Activated CD4-positive, alpha-beta T cell treated with anti-CD3 and anti-CD28 coated beads, Interleukin-2, amount 50 U/mL, for 4 hours (primary cell): ENCODE measurements around the gene KRTCAP2.
"Not testable (repeated sequence)": the region's sequence is repeated elsewhere in the genome, so short reads cannot be mapped to it uniquely, and the experiment has no call there.

ENCODE experiments used
- DNase-seq, 2 experiments: peaks; one replicate each; pipeline ENCODE4 v3.0.0-alpha.2; 2020

KRTCAP2 gene

GRCh38 chr1:155198547-155198906 is 25.4 kb upstream of the KRTCAP2 start:
- no peak for DNase-seq

GRCh38 chr1:155197901-155198546 is 24.9 kb upstream of the KRTCAP2 start:
- DNase-seq, result no peak

- no peak for DNase-seq
These were observed 24.0 kb upstream of the KRTCAP2 start for GRCh38 chr1:155196893-155197638.

GRCh38 chr1:155196103-155196892 is 23.2 kb upstream of the KRTCAP2 start:
- DNase-seq, result no peak

- DNase-seq, result no peak
These were observed 22.3 kb upstream of the KRTCAP2 start for GRCh38 chr1:155195201-155196102.

- not testable (repeated sequence) for DNase-seq
These were observed 20.8 kb upstream of the KRTCAP2 start for GRCh38 chr1:155193991-155194240.

- DNase-seq, result peak; percentile 62 to 63
These were observed 20.3 kb upstream of the KRTCAP2 start for GRCh38 chr1:155193275-155193990.

- peak; percentile 27 to 44 for DNase-seq
These were observed 19.5 kb upstream of the KRTCAP2 start for GRCh38 chr1:155192346-155193274.

GRCh38 chr1:155191904-155192303 is 18.8 kb upstream of the KRTCAP2 start:
- no peak for DNase-seq

GRCh38 chr1:155189926-155190325 is 16.8 kb upstream of the KRTCAP2 start:
- DNase-seq, result not testable (repeated sequence)

GRCh38 chr1:155188268-155188667 is 15.2 kb upstream of the KRTCAP2 start:
- DNase-seq, result no peak

GRCh38 chr1:155187456-155187891 is 14.4 kb upstream of the KRTCAP2 start:
- DNase-seq, result no peak

- DNase-seq, result no peak
These were observed 13.8 kb upstream of the KRTCAP2 start for GRCh38 chr1:155186794-155187455.

GRCh38 chr1:155186067-155186793 is 13.1 kb upstream of the KRTCAP2 start:
- no peak for DNase-seq

- no peak for DNase-seq
These were observed 12.6 kb upstream of the KRTCAP2 start for GRCh38 chr1:155185783-155186066.

GRCh38 chr1:155184835-155185782 is 12.0 kb upstream of the KRTCAP2 start:
- no peak for DNase-seq

- no peak for DNase-seq
These were observed 11.3 kb upstream of the KRTCAP2 start for GRCh38 chr1:155184351-155184811.

GRCh38 chr1:155183775-155184221 is 10.7 kb upstream of the KRTCAP2 start:
- DNase-seq, result no peak
